Endothelial cell of umbilical vein (primary cell): ENCODE data around the gene ATG7. TPM values are rescaled to one million over a fixed set of nuclear protein-coding genes. Genes with fewer than 3 reads are reported as not detected.

Experiments used
- BruUV-seq: library from RNA; stranded (reverse); fragments of 400-500 nt; replicated peaks from 2 replicates; lab custom pipeline; 2021; lab: Mats Ljungman, UMichigan
- CTCF ChIA-PET: fragments of 300-600, 350-600 bp; sonication (Branson Sonifier 250); formaldehyde crosslinking; loops from one replicate; lab custom pipeline; 2021; ENCODE audit warnings: antibody characterized with exemption, inconsistent platforms; lab: Charles Lee
- POLR2A ChIA-PET: fragments of 300-600, 350-600 bp; sonication (Branson Sonifier 250); formaldehyde crosslinking; loops from one replicate; lab custom pipeline; 2021; ENCODE audit warnings: antibody characterized with exemption, inconsistent platforms; lab: Charles Lee
- DNase-seq: peaks from one replicate; pipeline ENCODE4 v3.0.0-alpha.2; 2011; ENCODE audit warnings: low read depth, low spot score
- FAIRE-seq: peaks from 2 replicates; lab custom pipeline; 2011; peaks lifted over from hg19 to GRCh38; lab: Jason Lieb, UNC
- H2AFZ ChIP-seq: 2 replicates; pipeline ENCODE4 v1.6.0; 2012; ENCODE audit warnings: low read depth, low read length, control low read depth, inconsistent platforms
- H3K27ac ChIP-seq: 2 replicates; pipeline ENCODE4 v1.5.1; 2011; ENCODE audit warnings: low read depth, mild to moderate bottlenecking, control low read depth, low read length, moderate library complexity; ENCODE audit not compliant: insufficient read depth
- H3K27me3 ChIP-seq, 2 experiments: 2 replicates each; pipeline versions ENCODE4 v1.6.0 to v1.6.1; 2011; ENCODE audit warnings: low read length in 2 of 2, mixed read lengths in 1 of 2; ENCODE audit not compliant: control insufficient read depth in 2 of 2, insufficient read depth in 2 of 2
- H3K36me3 ChIP-seq, 2 experiments: 2 replicates in 1 of 2; 3 replicates in 1 of 2; pipeline ENCODE4 v1.5.1; 2011; ENCODE audit warnings: low read length in 2 of 2, mild to moderate bottlenecking in 1 of 2, moderate library complexity in 1 of 2; ENCODE audit not compliant: control insufficient read depth in 2 of 2, insufficient read depth in 2 of 2; ENCODE audit errors: extremely low read depth in 1 of 2
- H3K4me1 ChIP-seq: 3 replicates; pipeline ENCODE4 v1.5.1; 2011; ENCODE audit warnings: mild to moderate bottlenecking, low read length; ENCODE audit not compliant: control insufficient read depth, insufficient read depth; ENCODE audit errors: extremely low read depth
- H3K4me2 ChIP-seq: 2 replicates; pipeline ENCODE4 v1.6.1; 2011; ENCODE audit warnings: low read length, control low read depth, mixed read lengths; ENCODE audit not compliant: insufficient read depth
- H3K4me3 ChIP-seq, 3 experiments: fragments of 200-600 bp in 1 of 3; sonication (generic), shearing (Covaris generic) in 1 of 3; replicated peaks in 1 of 3; 2 replicates each; pipeline ENCODE4 v1.5.1; 2011 to 2016; ENCODE audit warnings: control low read depth in 3 of 3, low read length in 3 of 3, mild to moderate bottlenecking in 2 of 3, inconsistent platforms in 1 of 3, low read depth in 1 of 3, moderate library complexity in 1 of 3; ENCODE audit not compliant: insufficient read depth in 1 of 3
- H3K79me2 ChIP-seq: 2 replicates; pipeline ENCODE4 v1.6.0; 2012; ENCODE audit warnings: low read length, inconsistent platforms; ENCODE audit not compliant: control insufficient read depth, insufficient read depth
- H3K9ac ChIP-seq: replicated peaks from 2 replicates; pipeline ENCODE3; 2011; ENCODE audit warnings: low read length, control low read depth; ENCODE audit not compliant: insufficient read depth; ENCODE audit errors: extremely low read depth
- H3K9me1 ChIP-seq: replicated peaks from 3 replicates; pipeline ENCODE4 v1.6.0; 2011; ENCODE audit warnings: mild to moderate bottlenecking, low read length; ENCODE audit not compliant: control insufficient read depth, insufficient read depth; ENCODE audit errors: extremely low read depth
- H3K9me3 ChIP-seq: replicated peaks from 2 replicates; pipeline ENCODE4 v1.5.1; 2012; ENCODE audit warnings: low read length, inconsistent platforms; ENCODE audit not compliant: control insufficient read depth, insufficient read depth
- H4K20me1 ChIP-seq: replicated peaks from 2 replicates; pipeline ENCODE3; 2011; ENCODE audit warnings: mild to moderate bottlenecking, low read length; ENCODE audit not compliant: control insufficient read depth, insufficient read depth; ENCODE audit errors: extremely low read depth
- EZH2 ChIP-seq: IDR thresholded peaks from 2 replicates; pipeline ENCODE4 v1.6.1; 2012; ENCODE audit warnings: borderline replicate concordance, low read depth, mild to moderate bottlenecking, moderate library complexity, low read length, inconsistent platforms; ENCODE audit not compliant: severe bottlenecking
- FOS ChIP-seq: IDR thresholded peaks from 2 replicates; pipeline ENCODE4 v1.6.1; 2011; ENCODE audit warnings: mild to moderate bottlenecking, low read length, moderate library complexity, borderline replicate concordance; ENCODE audit not compliant: insufficient read depth
- GATA2 ChIP-seq: IDR thresholded peaks from 2 replicates; pipeline ENCODE4 v1.7.0; 2011; ENCODE audit warnings: low read depth, mild to moderate bottlenecking, moderate library complexity, mixed read lengths, low read length; ENCODE audit not compliant: insufficient read length, insufficient read depth
- JUN ChIP-seq: IDR thresholded peaks from 2 replicates; pipeline ENCODE4 v1.6.1; 2011; ENCODE audit warnings: borderline replicate concordance, low read depth; ENCODE audit not compliant: insufficient read length, insufficient read depth
- MYC ChIP-seq: IDR thresholded peaks from one replicate; pipeline ENCODE4 v1.6.1; 2011; ENCODE audit warnings: mild to moderate bottlenecking, low read depth, low read length
- POLR2A ChIP-seq: IDR thresholded peaks from 2 replicates; pipeline ENCODE4 v1.6.1; 2012; ENCODE audit warnings: low read depth, mild to moderate bottlenecking, control low read depth, low read length
- POLR2AphosphoS5 ChIP-seq: IDR thresholded peaks from 2 replicates; pipeline ENCODE4 v1.6.1; 2012; ENCODE audit warnings: low read depth, mild to moderate bottlenecking, control low read depth, low read length, moderate library complexity; ENCODE audit not compliant: insufficient read depth
- dilution Hi-C: fragments of 300-500 bp; cut with MboI; formaldehyde crosslinking; loops from one replicate; pipeline ENCODE4 v1.15.0; 2019; ENCODE audit warnings: low sequenced_read_pairs; ENCODE audit not compliant: extremely low pct_ligation_motif_present
- intact Hi-C: fragments of 100-400 bp; cut with micrococcal nuclease; formaldehyde crosslinking; loops from one replicate; pipeline ENCODE4 v1.10.0; 2022
- polyA plus RNA-seq, 4 experiments: library from polyadenylated mRNA; depleted of rRNA in 3 of 4; stranded (reverse) in 3 of 4; unstranded in 1 of 4; fragments of >200 nt; gene quantifications; 2 replicates each; pipeline versions ENCODE4 v1.2.1 to v1.2.3, GENCODE V29; 2011 to 2012; ENCODE audit warnings: missing spikeins in 1 of 4
- total RNA-seq: library from RNA; stranded (reverse); gene quantifications from 2 replicates; pipeline ENCODE4 v1.2.3, GENCODE V29; 2021
- TF ChIP-seq, protein P1 (sequence below): IDR thresholded peaks from 2 replicates; pipeline ENCODE4 v1.6.1; 2011; ENCODE audit not compliant: insufficient read depth, insufficient read length

ATG7 gene
- total and polyA plus RNA-seq, 2 donors (not counting 3 experiments of a cell fraction or from before 2014, with no cell fraction given) = 30.8 to 48.3 TPM

DNA sequence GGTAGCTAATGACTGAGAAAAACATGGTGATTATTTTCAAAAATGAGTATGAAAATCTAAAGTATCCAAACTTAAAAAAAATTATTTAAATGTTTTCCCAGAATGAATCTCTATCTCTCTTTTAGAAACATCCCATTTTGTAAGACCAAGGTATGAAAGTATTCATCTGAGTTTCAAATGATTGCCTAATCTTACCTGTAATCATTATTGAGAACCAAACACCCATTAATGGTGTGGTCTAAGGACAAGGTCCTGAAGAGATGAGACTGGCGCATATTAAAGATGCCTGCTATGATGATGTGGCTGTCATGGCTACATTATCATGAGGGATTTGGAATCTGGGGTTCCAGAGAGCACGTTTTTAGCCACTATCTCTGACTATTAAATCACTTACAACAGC, 206.0 kb downstream of the ATG7 start:
- POLR2A ChIA-PET = interaction anchor here (0.6 to 1.1 kb wide), 2 partner anchors 25 to 87 kb away, joined by 3 read pairs; no protein-coding TSS in a partner anchor
- peak overlapping the region; percentile 97 for H3K4me2 ChIP-seq
- no peaks in the 10 kb centered on the region for H3K36me3 ChIP-seq
- BruUV-seq = TSS peak; percentile 82
- H2AFZ ChIP-seq = no peak overlapping the region
- FAIRE-seq (no peak), DNase-seq (no peak)
- H3K4me1 ChIP-seq = peaks cover 47% of the 10 kb centered on the region
- H3K27ac ChIP-seq = peak overlapping the region; percentile 100
- peak overlapping the region; percentile 89 for H3K9ac ChIP-seq
- intact Hi-C loops = loop anchor here (1.0 kb wide), 3 partner anchors 31 to 122 kb away; no protein-coding TSS in a partner anchor
- H4K20me1 ChIP-seq = no peaks in the 10 kb centered on the region
- H3K4me3 ChIP-seq = peak overlapping the region in 2 of 3 experiments; percentile 10 to 82
- no peak for TF ChIP-seq POLR2A
- TF ChIP-seq JUN = no peak
- TF ChIP-seq GATA2 = no peak
- no peak for TF ChIP-seq MYC
- TF ChIP-seq FOS = no peak
- no peak for TF ChIP-seq POLR2AphosphoS5
- TF ChIP-seq EZH2 = no peak
- TF ChIP-seq, protein P1, sequence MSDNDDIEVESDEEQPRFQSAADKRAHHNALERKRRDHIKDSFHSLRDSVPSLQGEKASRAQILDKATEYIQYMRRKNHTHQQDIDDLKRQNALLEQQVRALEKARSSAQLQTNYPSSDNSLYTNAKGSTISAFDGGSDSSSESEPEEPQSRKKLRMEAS = no peak
- H3K27me3 ChIP-seq = no peaks in the 10 kb centered on the region
- dilution Hi-C loops = no loop called here
- no peaks in the 10 kb centered on the region for H3K79me2 ChIP-seq
- CTCF ChIA-PET = interaction anchor here (1.0 to 1.9 kb wide), 5 partner anchors 31 to 99 kb away, joined by 3 to 14 read pairs (median 4); no protein-coding TSS in a partner anchor
- no peaks in the 10 kb centered on the region for H3K9me3 ChIP-seq
- H3K9me1 ChIP-seq = no peaks in the 10 kb centered on the region
